ENCODE results near the gene HAO2.

The HAO2 gene

GRCh38 chr1:119368554-119368953 is at the start of gene HAO2:
TSS of gene HAO2 (plus strand) at chr1:119368785. CDS start at chr1:119381086, 12,301 bp downstream.
- H3K9ac ChIP-seq (ENCODE audit: low read depth, low read length): no peak within 1 kb of the TSS
- no peaks in the 10 kb centered on the region for H3K36me3 ChIP-seq (ENCODE audit: control insufficient read depth, insufficient read depth, low read length)
- H3K9me3 ChIP-seq (ENCODE audit: control insufficient read depth, insufficient read depth, low read length): no peaks in the 10 kb centered on the region
- no peaks in the 10 kb centered on the region for H3K27me3 ChIP-seq (ENCODE audit: control insufficient read depth, insufficient read depth, low read length)
- peaks cover 8% of the 10 kb centered on the region for H3K4me1 ChIP-seq (ENCODE audit: control insufficient read depth, insufficient read depth, low read length)
- H3K4me3 ChIP-seq (ENCODE audit: low read depth, low read length): no peak within 1 kb of the TSS

- Histone ChIP-seq H3K27me3 (ENCODE audit: control insufficient read depth, insufficient read depth, low read length) (no peaks in the 10 kb centered on the region), H3K4me1 (ENCODE audit: control insufficient read depth, insufficient read depth, low read length) (peaks cover 9% of the 10 kb centered on the region), H3K9ac (ENCODE audit: low read depth, low read length) (no peak overlapping the region), H3K4me3 (ENCODE audit: low read depth, low read length) (no peak overlapping the region), H3K9me3 (ENCODE audit: control insufficient read depth, insufficient read depth, low read length) (no peaks in the 10 kb centered on the region), H3K36me3 (ENCODE audit: control insufficient read depth, insufficient read depth, low read length) (no peaks in the 10 kb centered on the region)
Measured at GRCh38 chr1:119320100-119320499, 48.5 kb upstream of the HAO2 start.

- Histone ChIP-seq H3K4me3 (ENCODE audit: low read depth, low read length) (no peak overlapping the region), H3K27me3 (ENCODE audit: control insufficient read depth, insufficient read depth, low read length) (peaks cover 11% of the 10 kb centered on the region), H3K9me3 (ENCODE audit: control insufficient read depth, insufficient read depth, low read length) (no peaks in the 10 kb centered on the region), H3K36me3 (ENCODE audit: control insufficient read depth, insufficient read depth, low read length) (no peaks in the 10 kb centered on the region), H3K9ac (ENCODE audit: low read depth, low read length) (no peak overlapping the region), H3K4me1 (ENCODE audit: control insufficient read depth, insufficient read depth, low read length) (peaks cover 17% of the 10 kb centered on the region)
Measured at GRCh38 chr1:119321666-119322419, 46.7 kb upstream of the HAO2 start.

GRCh38 chr1:119323216-119323982 is 45.2 kb upstream of the HAO2 start:
- H3K4me3 ChIP-seq (ENCODE audit: low read depth, low read length): no peak overlapping the region
- H3K9me3 ChIP-seq (ENCODE audit: control insufficient read depth, insufficient read depth, low read length): no peaks in the 10 kb centered on the region
- peaks cover 19% of the 10 kb centered on the region for H3K4me1 ChIP-seq (ENCODE audit: control insufficient read depth, insufficient read depth, low read length)
- H3K36me3 ChIP-seq (ENCODE audit: control insufficient read depth, insufficient read depth, low read length): no peaks in the 10 kb centered on the region
- H3K27me3 ChIP-seq (ENCODE audit: control insufficient read depth, insufficient read depth, low read length): peaks cover 11% of the 10 kb centered on the region
- no peak overlapping the region for H3K9ac ChIP-seq (ENCODE audit: low read depth, low read length)

- Histone ChIP-seq H3K4me1 (ENCODE audit: control insufficient read depth, insufficient read depth, low read length) (peaks cover 15% of the 10 kb centered on the region), H3K9ac (ENCODE audit: low read depth, low read length) (no peak overlapping the region), H3K36me3 (ENCODE audit: control insufficient read depth, insufficient read depth, low read length) (no peaks in the 10 kb centered on the region)
Measured at GRCh38 chr1:119324198-119324597, 44.4 kb upstream of the HAO2 start.

GRCh38 chr1:119326251-119326650 is 42.3 kb upstream of the HAO2 start:
- peak overlapping the region; percentile 59 for H3K4me3 ChIP-seq (ENCODE audit: low read depth, low read length)
- H3K9me3 ChIP-seq (ENCODE audit: control insufficient read depth, insufficient read depth, low read length): no peaks in the 10 kb centered on the region
- no peaks in the 10 kb centered on the region for H3K36me3 ChIP-seq (ENCODE audit: control insufficient read depth, insufficient read depth, low read length)
- no peak overlapping the region for H3K9ac ChIP-seq (ENCODE audit: low read depth, low read length)
- H3K4me1 ChIP-seq (ENCODE audit: control insufficient read depth, insufficient read depth, low read length): peaks cover 16% of the 10 kb centered on the region
- H3K27me3 ChIP-seq (ENCODE audit: control insufficient read depth, insufficient read depth, low read length): peaks cover 11% of the 10 kb centered on the region

More at GRCh38 chr1:119324198-119324597, 44.4 kb upstream of the HAO2 start:
- Histone ChIP-seq H3K9me3 (ENCODE audit: control insufficient read depth, insufficient read depth, low read length) (no peaks in the 10 kb centered on the region), H3K4me3 (ENCODE audit: low read depth, low read length) (no peak overlapping the region), H3K27me3 (ENCODE audit: control insufficient read depth, insufficient read depth, low read length) (peaks cover 11% of the 10 kb centered on the region)

- peak overlapping the region; percentile 59 for H3K4me3 ChIP-seq (ENCODE audit: low read depth, low read length)
- H3K9me3 ChIP-seq (ENCODE audit: control insufficient read depth, insufficient read depth, low read length): no peaks in the 10 kb centered on the region
- peaks cover 11% of the 10 kb centered on the region for H3K27me3 ChIP-seq (ENCODE audit: control insufficient read depth, insufficient read depth, low read length)
- peaks cover 23% of the 10 kb centered on the region for H3K4me1 ChIP-seq (ENCODE audit: control insufficient read depth, insufficient read depth, low read length)
- H3K9ac ChIP-seq (ENCODE audit: low read depth, low read length): no peak overlapping the region
- no peaks in the 10 kb centered on the region for H3K36me3 ChIP-seq (ENCODE audit: control insufficient read depth, insufficient read depth, low read length)
Measured at GRCh38 chr1:119327094-119327449, 41.5 kb upstream of the HAO2 start.

- Histone ChIP-seq H3K9ac (ENCODE audit: low read depth, low read length) (no peak overlapping the region), H3K4me3 (ENCODE audit: low read depth, low read length) (peak overlapping the region; percentile 59), H3K9me3 (ENCODE audit: control insufficient read depth, insufficient read depth, low read length) (no peaks in the 10 kb centered on the region), H3K27me3 (ENCODE audit: control insufficient read depth, insufficient read depth, low read length) (peaks cover 11% of the 10 kb centered on the region), H3K4me1 (ENCODE audit: control insufficient read depth, insufficient read depth, low read length) (peaks cover 29% of the 10 kb centered on the region), H3K36me3 (ENCODE audit: control insufficient read depth, insufficient read depth, low read length) (no peaks in the 10 kb centered on the region)
Measured at GRCh38 chr1:119327450-119328155, 41.0 kb upstream of the HAO2 start.

GRCh38 chr1:119329541-119330461 is 38.8 kb upstream of the HAO2 start:
- Histone ChIP-seq H3K4me3 (ENCODE audit: low read depth, low read length) (no peak overlapping the region), H3K4me1 (ENCODE audit: control insufficient read depth, insufficient read depth, low read length) (peaks cover 35% of the 10 kb centered on the region), H3K36me3 (ENCODE audit: control insufficient read depth, insufficient read depth, low read length) (no peaks in the 10 kb centered on the region), H3K9ac (ENCODE audit: low read depth, low read length) (no peak overlapping the region), H3K9me3 (ENCODE audit: control insufficient read depth, insufficient read depth, low read length) (no peaks in the 10 kb centered on the region), H3K27me3 (ENCODE audit: control insufficient read depth, insufficient read depth, low read length) (peaks cover 11% of the 10 kb centered on the region)

- Histone ChIP-seq H3K9ac (ENCODE audit: low read depth, low read length) (no peak overlapping the region), H3K27me3 (ENCODE audit: control insufficient read depth, insufficient read depth, low read length) (peaks cover 7% of the 10 kb centered on the region), H3K4me1 (ENCODE audit: control insufficient read depth, insufficient read depth, low read length) (peaks cover 29% of the 10 kb centered on the region), H3K9me3 (ENCODE audit: control insufficient read depth, insufficient read depth, low read length) (no peaks in the 10 kb centered on the region), H3K4me3 (ENCODE audit: low read depth, low read length) (no peak overlapping the region), H3K36me3 (ENCODE audit: control insufficient read depth, insufficient read depth, low read length) (no peaks in the 10 kb centered on the region)
Measured at GRCh38 chr1:119330466-119331189, 38.0 kb upstream of the HAO2 start.

All from iPS-15b (cell line).